Mesenteric fat pad (tissue), 1 donor: Measurements from ENCODE around the gene SPATA1. TPM values are rescaled to one million over a fixed set of nuclear protein-coding genes. Genes with fewer than 3 reads are reported as not detected.
"Not testable (repeated sequence)": the region's sequence is repeated elsewhere in the genome, so short reads cannot be mapped to it uniquely, and the experiment has no call there.

Experiments used
- DNase-seq: peaks from one replicate; pipeline ENCODE4 v3.0.0-alpha.2; 2020; ENCODE audit warnings: low spot score
- total RNA-seq: library from RNA; stranded (reverse); fragmentation: NEBNext Ultra II Directional; extraction: Animal tissue kit (Norgen Biotek cat#: 25700); gene quantifications from one replicate; pipeline ENCODE4 v1.2.1, GENCODE V29; 2021
- donor health status: DM: yes; HTN: yes; CAD: no.

Gene SPATA1
- total RNA-seq, 1 donor from 2014 or later = 0.71 TPM

- no peak for DNase-seq
These were observed 80.9 kb downstream of the SPATA1 start for GRCh38 chr1:84587099-84587498.

GRCh38 chr1:84594959-84595358, 88.8 kb downstream of the SPATA1 start:
- not testable (repeated sequence) for DNase-seq

DNA sequence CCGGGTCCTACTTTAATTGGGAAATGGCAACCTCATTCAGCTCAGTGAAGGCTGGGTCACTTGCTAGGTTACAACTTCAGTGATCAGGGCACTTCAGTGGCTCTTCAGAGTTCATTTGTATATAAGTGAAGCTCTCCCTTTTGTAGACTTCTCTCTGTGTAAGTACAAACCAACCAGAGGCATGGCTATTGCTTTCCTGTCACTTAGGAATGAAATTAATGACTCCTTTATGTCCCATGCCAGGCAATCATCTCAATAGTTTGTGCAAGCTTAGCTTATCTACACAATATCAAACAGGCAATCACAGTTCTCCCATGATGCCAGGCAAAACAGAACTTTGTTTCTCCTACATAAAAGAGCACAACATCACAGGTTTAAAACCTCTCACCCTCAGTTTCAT, 90.8 kb downstream of the SPATA1 start:
- no peak for DNase-seq

- DNase-seq = no peak
These were observed 92.2 kb downstream of the SPATA1 start for GRCh38 chr1:84598418-84598817.

DNA sequence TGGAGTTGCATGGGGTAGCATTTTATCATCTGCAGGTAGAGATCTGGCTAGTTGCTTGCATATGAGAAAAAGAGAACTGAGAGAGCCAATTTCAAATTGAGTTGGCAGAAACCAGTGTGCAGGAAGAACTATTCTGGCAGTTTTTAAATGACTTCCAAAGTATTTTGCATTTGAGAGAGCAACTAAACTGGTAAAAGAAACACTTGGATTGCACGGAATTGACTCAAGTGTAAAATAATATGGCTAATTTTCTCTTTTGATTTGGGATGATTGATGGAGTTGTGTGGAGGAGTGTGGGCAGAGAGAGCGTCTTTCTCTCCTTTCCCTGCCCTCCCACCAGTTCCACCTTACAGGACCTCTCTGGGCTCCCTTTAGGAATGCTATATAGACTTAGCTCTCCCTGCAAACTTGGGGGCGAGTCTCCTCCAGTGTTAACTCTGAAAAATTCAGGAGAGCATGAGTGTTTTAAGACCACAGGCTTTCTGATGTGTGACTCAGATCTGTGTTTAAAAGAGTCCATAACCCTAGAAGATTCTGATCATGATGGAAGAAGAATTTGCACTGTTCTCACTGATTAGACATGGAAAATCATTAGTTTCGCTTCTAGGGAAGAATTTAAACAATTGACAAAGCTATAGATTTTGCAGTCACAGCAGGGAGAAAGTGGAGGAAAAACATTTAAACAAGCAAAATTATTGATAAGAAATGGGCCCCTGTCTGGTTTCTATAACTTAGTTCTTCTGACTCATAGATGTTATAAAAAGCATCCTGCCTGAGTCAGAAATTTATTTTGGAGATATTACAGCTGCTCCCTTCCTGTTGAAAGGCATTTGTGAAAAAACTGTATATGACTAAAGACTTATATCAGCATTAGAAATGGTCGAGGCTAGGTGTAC, 92.9 kb downstream of the SPATA1 start:
- DNase-seq = no peak

DNA sequence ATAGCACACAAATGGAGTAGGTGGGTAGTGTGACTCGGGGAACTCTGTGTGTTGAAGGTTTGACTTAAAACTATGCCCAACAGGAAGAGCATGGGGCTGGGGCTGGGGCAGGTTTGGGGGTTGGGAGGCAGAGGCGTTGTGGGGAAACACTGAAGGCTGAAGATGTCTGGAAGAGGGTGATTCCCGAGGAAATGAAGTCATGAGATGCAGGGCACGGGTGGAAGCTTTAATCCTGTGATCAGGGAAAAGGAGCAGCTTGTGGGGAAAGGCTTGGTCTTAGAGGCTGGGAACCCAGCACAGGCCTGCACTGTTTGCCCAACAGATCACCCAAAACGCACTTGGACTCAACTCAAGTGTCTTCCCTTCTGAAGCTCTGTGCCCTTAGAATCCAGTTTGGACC, 94.6 kb downstream of the SPATA1 start:
- no peak for DNase-seq

DNA sequence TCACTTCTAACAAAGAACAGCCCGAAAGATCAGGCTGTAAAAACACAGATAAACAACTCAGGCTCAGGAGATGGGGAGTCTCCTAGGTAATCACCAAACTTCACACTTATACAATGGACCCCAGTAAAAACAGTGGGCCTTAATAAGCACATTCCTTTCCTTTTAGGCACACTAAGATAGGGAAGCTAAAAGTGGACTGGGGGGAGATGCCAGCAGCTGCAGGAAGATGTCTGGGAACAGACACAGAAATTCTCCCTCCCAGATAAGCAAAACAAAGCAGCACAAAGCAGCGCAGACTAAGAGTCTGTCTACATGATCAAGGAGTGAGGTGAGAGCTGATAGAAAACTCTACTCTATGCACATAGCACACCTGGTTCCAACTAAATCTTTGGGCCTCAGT, 97.0 kb downstream of the SPATA1 start:
- no peak for DNase-seq

- no peak for DNase-seq
These were observed 98.0 kb downstream of the SPATA1 start for GRCh38 chr1:84603941-84604830.

DNA sequence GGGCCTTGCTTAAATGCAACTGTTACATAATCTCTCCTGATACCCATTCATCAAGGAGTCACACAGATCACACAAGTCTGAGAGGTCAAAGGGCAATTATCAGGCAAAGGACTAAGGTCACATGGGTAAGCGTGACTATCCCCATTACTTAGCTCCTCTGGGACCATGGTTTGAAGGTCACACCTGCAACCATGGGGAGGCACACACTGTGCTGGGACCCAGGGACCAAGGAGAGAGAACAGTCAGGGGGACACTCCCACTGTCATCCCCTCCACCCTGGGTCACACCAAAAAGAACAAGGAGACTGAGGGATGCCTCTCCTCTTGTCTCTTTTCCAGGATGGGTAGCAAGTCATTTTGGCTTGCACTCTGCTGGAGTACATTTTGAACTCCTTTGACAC, 99.0 kb downstream of the SPATA1 start:
- DNase-seq = no peak

- no peak for DNase-seq
These were observed 100.8 kb downstream of the SPATA1 start for GRCh38 chr1:84606977-84607376.

- DNase-seq = no peak
These were observed 104.9 kb downstream of the SPATA1 start for GRCh38 chr1:84611091-84611490.

- DNase-seq = no peak
These were observed 105.6 kb downstream of the SPATA1 start for GRCh38 chr1:84611796-84612195.

- no peak for DNase-seq
These were observed 106.8 kb downstream of the SPATA1 start for GRCh38 chr1:84613026-84613425.

DNA sequence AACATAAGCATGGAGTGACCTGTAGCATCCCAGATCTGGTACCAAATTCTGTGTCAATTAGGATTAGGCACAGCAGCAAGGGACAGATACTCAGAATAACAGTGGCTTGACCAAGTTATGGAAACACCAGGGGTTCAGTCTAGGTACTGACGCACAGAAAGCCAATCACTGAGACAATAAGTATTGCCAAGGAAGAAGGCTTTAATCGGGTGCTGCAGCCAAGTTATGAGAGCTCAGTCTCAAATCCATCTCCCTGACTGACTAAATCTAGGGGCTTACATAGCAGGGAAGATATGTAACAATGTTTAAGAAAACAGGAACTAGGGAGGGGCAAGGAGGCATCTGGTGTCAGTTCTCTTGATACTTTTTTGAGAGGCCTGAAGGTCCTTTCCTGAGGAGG, 107.7 kb downstream of the SPATA1 start:
- no peak for DNase-seq

DNA sequence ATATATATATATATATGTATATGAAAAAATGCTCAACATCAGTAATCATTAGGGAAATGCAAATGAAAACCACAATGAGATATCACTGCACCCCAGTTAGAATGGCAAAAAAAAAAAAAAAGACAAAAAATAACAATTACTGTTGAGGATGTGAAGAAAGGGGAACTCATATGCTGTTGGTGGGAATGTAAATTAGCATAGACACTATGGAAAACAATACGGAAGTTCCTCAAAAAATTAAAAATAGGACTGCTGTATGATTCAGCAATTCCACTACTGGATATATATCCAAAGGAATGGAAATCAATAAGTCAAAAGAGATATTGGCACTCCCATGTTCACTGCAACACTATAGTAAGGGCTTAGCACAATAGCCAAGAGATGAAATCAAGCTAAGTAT, 109.6 kb downstream of the SPATA1 start:
- DNase-seq = no peak

Other genes with a start within 250 kb of the SPATA1 start
- gene SAMD13, start 204.7 kb upstream of the SPATA1 start, total RNA-seq = 0.61 TPM
- 0.39 TPM for gene DNASE2B, start 107.9 kb upstream of the SPATA1 start, total RNA-seq
- gene RPF1, start 27.1 kb upstream of the SPATA1 start, total RNA-seq = 22.4 TPM
- 84.8 TPM for gene GNG5, start 195 bp downstream of the SPATA1 start, total RNA-seq
- gene CTBS, start 68.1 kb downstream of the SPATA1 start, total RNA-seq = 16.8 TPM
- 1.8 TPM for gene SSX2IP, start 184.1 kb downstream of the SPATA1 start, total RNA-seq